ENCODE data around the gene KRTAP3-3.

The KRTAP3-3 gene

DNA sequence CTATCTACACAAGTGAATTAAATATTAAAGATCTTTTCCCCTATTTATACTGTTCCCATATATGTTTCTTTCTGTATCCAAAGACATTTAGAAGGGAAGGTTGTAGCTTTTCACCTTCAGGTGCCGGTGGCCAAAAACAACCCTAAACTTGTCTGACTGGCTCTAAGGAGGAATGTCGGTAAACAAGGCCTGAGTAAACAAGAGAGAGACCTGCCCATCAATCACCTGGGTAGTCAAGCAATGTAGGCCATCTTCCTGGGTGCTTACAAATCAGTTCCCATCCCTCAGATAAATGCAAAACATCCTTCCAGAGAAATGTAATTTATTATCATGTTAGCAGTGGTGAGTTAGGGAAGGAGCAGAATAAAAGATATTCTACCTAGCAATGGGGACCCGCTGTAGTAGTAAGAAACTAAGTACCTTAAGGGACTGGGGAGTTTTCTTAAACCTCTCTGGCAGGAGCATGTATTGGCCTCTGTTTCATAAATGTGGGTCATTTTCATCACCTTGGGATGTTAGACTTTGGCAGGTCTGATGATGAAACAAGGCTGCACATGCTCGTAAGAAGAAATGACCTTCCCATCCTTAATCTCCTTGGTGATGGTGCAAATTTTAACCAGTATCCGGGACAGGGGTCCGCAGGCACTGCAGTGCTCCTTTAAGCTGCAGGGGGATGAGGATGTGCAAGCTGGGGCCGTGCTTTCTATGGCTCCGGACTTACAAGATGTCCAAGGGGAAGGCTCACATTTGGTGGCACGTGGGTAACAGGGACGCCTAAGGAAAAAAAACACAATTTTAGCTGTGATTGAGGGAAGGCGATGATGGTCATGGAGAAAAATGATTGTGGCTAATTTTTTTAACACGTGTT is 35.6 kb downstream of the KRTAP3-3 start:
- no peak for DNase-seq

DNA sequence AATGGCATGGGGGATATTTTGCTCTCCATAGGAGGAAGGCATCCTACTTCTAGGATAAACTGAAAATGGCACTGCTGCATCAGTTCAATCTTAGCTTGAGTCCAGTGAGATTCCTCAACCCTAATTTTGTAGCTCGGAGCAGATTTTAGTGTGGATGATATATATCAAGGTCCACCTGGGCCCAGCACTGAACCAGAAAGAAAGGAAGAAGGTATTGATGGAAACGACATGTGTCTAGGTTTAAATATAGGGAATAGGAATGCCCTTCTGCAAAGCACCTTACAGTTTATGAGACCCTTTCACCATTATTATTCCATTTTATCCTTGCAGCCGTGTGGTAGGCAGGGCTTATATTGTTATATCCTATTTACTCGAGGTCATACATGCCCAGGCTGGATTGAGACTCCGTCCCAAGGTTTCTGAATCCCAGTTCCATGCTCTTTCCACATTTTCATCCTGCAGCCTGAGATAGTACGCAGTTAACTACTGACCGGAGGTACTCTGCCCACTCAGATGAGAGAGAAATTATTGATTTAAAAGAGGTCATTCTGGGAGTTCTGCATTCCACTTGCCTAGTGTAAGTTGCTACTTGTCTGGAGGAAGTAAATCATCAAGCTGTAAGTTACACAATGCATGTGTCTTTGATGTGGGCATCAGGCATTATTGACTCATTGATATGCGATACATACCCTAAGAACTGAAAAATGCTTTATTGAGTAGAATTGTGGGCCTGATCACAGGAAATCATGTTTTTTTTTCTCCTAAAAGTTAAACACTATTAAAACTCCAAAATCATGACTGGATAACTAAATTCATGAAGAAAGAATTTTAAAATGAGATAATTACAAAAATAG is 37.3 kb downstream of the KRTAP3-3 start:
- DNase-seq = peak; percentile 94

DNA sequence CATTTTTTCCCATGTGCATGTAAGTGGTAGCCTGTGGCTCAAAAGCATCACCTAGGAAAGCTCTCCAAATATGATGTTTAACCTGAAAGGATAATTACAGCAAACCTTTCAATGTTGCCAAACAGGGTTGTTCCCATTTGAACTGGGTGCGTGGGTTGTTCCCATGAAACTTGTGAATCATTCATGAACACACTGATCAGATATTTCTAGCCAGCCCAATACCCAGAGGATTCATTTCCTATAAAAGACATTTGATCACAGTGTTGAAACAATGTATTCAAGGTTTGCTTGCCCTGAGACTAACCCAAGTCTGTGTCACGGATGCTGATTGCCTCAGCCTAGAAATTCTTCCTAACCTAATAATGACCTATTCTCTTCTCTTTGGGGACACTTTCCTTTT is 40.1 kb downstream of the KRTAP3-3 start:
- DNase-seq = peak; percentile 61

DNA sequence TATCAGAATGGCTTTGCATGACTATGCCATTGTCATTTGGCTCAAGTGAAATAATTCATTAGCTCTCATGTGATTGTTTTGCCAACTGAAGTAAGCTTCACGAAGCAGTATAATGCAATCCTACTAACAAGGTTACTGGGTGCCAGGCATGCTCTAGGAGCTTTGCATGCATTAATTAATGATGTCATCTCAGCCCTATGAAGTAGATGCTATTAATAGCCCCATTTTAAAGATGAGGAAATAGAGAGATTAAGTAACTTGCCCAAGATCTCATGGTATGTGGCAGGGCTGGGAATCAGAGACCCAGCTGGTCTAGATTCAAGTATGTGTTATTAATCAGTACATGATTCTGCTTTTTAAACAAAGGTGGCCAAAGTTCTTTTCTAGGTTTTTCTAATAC is 41.3 kb downstream of the KRTAP3-3 start:
- DNase-seq = peak; percentile 86

DNA sequence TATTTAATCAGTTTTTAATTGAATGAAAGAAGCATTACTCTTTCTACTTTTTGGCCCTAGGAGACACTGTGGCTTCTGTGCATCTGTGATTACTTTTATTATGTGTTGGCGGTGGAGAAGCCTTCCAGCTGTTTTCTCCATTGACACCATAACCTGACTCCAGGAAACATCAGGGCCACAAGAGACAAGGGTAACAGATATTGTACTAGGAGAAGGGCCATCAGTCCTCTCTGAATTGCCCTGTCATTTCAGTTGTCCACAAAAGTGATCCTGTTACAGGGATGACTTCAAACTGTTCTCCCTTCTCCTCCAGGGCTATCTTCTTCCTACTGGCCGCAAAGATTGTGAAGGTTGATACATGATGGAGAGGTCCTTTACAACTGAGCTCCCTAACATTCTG is 41.8 kb downstream of the KRTAP3-3 start:
- DNase-seq = no peak

DNA sequence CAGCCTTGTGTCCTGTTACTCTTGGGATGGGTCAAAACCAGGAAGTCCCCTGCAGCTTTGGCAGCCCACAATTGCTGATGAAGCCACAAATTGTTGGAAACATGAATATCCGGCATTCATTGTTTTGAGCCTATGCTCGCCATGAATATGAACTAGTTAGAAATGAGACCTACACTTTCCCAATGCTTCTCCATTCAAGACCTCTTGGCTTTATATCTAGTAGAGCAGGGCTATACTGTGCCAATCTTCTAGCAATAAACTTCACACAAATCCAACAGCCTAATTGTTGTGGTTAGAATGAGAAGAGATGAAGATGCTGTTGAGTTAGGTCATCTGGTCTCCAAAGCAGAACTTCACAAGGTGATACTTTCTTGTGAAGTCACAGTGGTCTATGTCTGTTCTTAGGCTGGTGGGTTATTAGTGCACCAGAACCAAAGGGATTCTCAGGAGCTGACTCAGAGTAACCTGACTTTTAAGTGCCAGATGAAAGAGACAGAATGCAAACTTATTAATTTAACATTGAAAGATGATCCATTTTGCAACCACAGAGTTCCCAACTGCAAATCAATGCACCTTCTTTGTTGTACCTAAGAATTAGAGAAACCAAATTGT is 42.8 kb downstream of the KRTAP3-3 start:
- DNase-seq = no peak

DNA sequence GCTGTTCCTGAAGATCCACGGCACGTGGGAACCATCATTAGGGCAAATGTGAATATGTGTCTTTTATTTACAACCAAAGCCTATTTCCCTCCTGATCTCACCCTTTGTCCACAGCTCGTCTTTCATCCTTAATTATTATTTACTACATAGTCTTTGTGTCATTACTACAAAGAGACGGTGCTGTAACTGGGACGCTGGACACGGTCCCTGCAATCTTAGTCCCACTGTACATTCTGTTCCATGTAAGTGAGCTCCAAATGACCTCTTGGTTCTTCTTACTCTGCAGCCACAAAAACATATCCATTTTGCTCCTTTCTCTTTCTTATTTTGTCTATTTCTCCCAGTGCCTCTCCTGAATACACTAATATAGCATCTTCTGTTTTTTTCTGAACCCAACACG is 43.8 kb downstream of the KRTAP3-3 start:
- DNase-seq = no peak

DNA sequence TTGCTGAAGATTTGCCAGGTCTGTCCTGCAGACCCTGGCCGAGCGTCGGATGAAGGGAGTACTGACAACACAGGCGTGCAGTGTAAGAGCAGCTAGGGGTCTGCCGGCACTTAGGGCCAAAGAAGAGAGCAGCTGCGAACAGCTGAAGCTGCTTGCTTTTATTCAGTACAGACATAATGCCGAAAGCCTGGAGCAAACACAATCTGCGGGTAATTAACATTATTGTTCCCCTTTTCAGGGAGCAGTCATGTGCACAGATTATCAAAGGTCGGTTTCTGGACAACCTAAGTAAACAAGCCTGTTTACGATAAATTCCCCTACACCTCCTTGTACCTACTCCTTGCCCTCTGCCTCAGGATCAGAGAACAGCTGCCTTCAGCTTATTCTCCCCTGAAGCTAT is 44.5 kb downstream of the KRTAP3-3 start:
- no peak for DNase-seq

DNA sequence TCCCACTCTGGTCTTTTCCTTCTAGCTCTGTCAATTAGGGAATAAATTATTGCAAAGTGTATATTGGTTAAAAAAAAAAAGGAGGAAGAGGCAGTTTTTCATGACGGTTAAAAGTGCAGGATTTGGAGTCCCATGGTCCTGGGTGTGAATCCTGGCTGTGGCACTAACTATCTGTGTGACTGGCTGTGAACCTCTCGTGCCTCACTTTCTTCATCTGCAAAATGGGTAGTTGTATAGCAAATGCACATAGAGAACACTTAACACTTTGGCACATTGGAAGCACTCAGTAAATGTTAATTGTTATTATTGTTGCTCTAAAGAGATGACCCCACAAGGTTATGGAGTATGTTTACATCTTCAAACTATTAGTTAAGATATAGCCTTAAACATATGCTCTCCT is 46.0 kb downstream of the KRTAP3-3 start:
- no peak for DNase-seq

DNA sequence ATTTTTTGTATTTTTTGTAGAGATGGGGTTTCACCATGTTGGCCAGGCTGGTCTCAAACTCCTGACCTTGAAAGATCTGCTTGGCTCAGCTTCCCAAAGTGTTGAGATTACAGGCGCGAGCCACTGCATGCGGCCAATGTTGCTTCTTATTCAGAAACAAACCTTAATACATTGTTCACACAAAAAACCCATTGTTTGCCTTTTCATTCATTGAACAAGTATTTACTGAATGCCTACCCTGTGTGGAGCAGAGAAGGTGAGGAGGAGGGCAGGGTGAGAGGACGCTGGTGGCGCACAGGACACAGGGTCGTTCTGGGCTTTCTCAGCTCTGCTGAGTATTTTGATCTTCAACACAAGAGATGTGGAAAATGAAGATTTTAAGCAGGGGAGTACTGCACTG is 48.5 kb downstream of the KRTAP3-3 start:
- no peak for DNase-seq

DNA sequence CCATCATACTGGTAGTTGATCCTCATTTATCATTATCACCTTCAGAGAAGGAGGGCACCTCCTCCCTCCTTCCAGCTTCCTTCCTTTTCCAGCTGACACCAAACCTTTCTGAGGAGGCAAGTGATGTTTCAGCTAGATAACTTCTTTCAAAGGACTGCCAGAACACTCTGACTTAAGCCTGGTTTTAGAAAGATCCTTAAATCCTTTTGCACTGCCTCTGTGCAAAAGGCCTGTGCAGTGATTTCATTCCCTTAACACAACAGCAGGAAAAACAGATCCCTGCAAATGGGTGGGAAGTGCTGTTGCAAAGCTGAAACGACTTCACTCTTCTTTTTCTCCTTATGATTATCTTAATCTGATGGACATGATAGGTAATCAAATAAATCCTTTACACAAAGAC is 49.4 kb downstream of the KRTAP3-3 start:
- DNase-seq = no peak

Data from fibroblast of skin of back (primary cell).